IMR-90 (cell line): ENCODE results near the gene DGKD. TPM values are rescaled to one million over a fixed set of nuclear protein-coding genes. Genes with fewer than 3 reads are reported as not detected.

Experiments
- ATAC-seq: fragments of 200-7000 bp; cut with Tn5 transposase; 2 replicates; pipeline ENCODE4 v1.9.1; 2020; ENCODE audit warnings: low read depth, mild to moderate bottlenecking, moderate library complexity
- BruUV-seq: library from RNA; stranded (reverse); fragments of 400-500 nt; replicated peaks from 2 replicates; lab custom pipeline; 2021; lab: Mats Ljungman, UMichigan
- CTCF ChIA-PET: fragments of 300-600 bp; formaldehyde crosslinking; extraction: SDS; loops from one replicate; lab custom pipeline; 2021; ENCODE audit warnings: antibody characterized with exemption; lab: Yijun Ruan, JAX
- POLR2A ChIA-PET: fragments of 300-600 bp; sonication (Branson Sonifier 250); formaldehyde crosslinking; loops from one replicate; lab custom pipeline; 2022; ENCODE audit warnings: antibody characterized with exemption; ENCODE audit not compliant: unreplicated experiment; lab: Charles Lee
- DNase-seq: peaks from one replicate; pipeline ENCODE4 v3.0.0; 2013
- H2AFZ ChIP-seq: replicated peaks from 2 replicates; pipeline ENCODE3; 2013; ENCODE audit warnings: low read length, mild to moderate bottlenecking; ENCODE audit not compliant: poor library complexity
- H2AK5ac ChIP-seq: 2 replicates; pipeline ENCODE4 v1.6.1; 2013; ENCODE audit warnings: low read depth, low read length, inconsistent platforms
- H2AK9ac ChIP-seq: replicated peaks from 2 replicates; pipeline ENCODE3; 2013; ENCODE audit warnings: mild to moderate bottlenecking, low read depth, low read length, moderate library complexity; ENCODE audit not compliant: poor library complexity
- H2BK120ac ChIP-seq: 2 replicates; pipeline ENCODE4 v1.6.1; 2013; ENCODE audit warnings: low read depth, low read length, inconsistent platforms
- H2BK15ac ChIP-seq: 3 replicates; pipeline ENCODE4 v1.6.1; 2013; ENCODE audit warnings: low read depth, low read length, inconsistent platforms
- H2BK20ac ChIP-seq: 2 replicates; pipeline ENCODE4 v1.6.1; 2013; ENCODE audit warnings: low read depth, mild to moderate bottlenecking, inconsistent platforms, low read length, moderate library complexity
- H2BK5ac ChIP-seq: 2 replicates; pipeline ENCODE4 v1.6.1; 2013; ENCODE audit warnings: mild to moderate bottlenecking, low read depth, low read length, inconsistent platforms; ENCODE audit not compliant: poor library complexity, severe bottlenecking
- H3K14ac ChIP-seq: replicated peaks from 2 replicates; pipeline ENCODE4 v1.6.1; 2013; ENCODE audit warnings: low read depth, low read length, inconsistent platforms
- H3K18ac ChIP-seq: 2 replicates; pipeline ENCODE4 v1.6.1; 2013; ENCODE audit warnings: low read depth, low read length, control low read depth
- H3K23ac ChIP-seq: 2 replicates; pipeline ENCODE4 v1.6.1; 2013; ENCODE audit warnings: low read depth, low read length, inconsistent platforms
- H3K27ac ChIP-seq: 2 replicates; pipeline ENCODE4 v1.5.1; 2013; ENCODE audit warnings: mild to moderate bottlenecking, control low read depth, low read length; ENCODE audit not compliant: insufficient read depth
- H3K27me3 ChIP-seq: 2 replicates; pipeline ENCODE4 v1.6.1; 2013; ENCODE audit warnings: low read length; ENCODE audit not compliant: control insufficient read depth, insufficient read depth
- H3K36me3 ChIP-seq: 2 replicates; pipeline ENCODE4 v1.6.1; 2013; ENCODE audit warnings: low read length, mixed read lengths; ENCODE audit not compliant: control insufficient read depth, insufficient read depth
- H3K4ac ChIP-seq: 2 replicates; pipeline ENCODE4 v1.6.1; 2013; ENCODE audit warnings: low read depth, low read length, inconsistent platforms
- H3K4me1 ChIP-seq: 2 replicates; pipeline ENCODE4 v1.6.1; 2013; ENCODE audit warnings: low read length, mixed read lengths; ENCODE audit not compliant: control insufficient read depth, insufficient read depth
- H3K4me2 ChIP-seq: 2 replicates; pipeline ENCODE4 v1.6.1; 2013; ENCODE audit warnings: low read depth, mild to moderate bottlenecking, control low read depth, low read length, moderate library complexity
- H3K4me3 ChIP-seq: 2 replicates; pipeline ENCODE4 v1.5.1; 2013; ENCODE audit warnings: low read depth, mild to moderate bottlenecking, control low read depth, low read length, moderate library complexity; ENCODE audit not compliant: insufficient read depth
- H3K56ac ChIP-seq: 2 replicates; pipeline ENCODE4 v1.6.1; 2013; ENCODE audit warnings: low read length, inconsistent platforms; ENCODE audit not compliant: insufficient read depth; ENCODE audit errors: extremely low read depth
- H3K79me1 ChIP-seq, 2 experiments: 2 replicates each; pipeline ENCODE4 v1.6.1; 2013; ENCODE audit warnings: low read length in 2 of 2, inconsistent platforms in 1 of 2, low read depth in 1 of 2
- H3K9ac ChIP-seq: 2 replicates; pipeline ENCODE4 v1.6.1; 2013; ENCODE audit warnings: low read depth, low read length, control low read depth
- H3K9me1 ChIP-seq: 2 replicates; pipeline ENCODE4 v1.6.1; 2013; ENCODE audit warnings: low read length, inconsistent platforms; ENCODE audit not compliant: insufficient read depth
- H3K9me3 ChIP-seq: 2 replicates; pipeline ENCODE4 v1.6.1; 2013; ENCODE audit warnings: low read length; ENCODE audit not compliant: control insufficient read depth, insufficient read depth
- H4K20me1 ChIP-seq: 2 replicates; pipeline ENCODE4 v1.6.1; 2013; ENCODE audit warnings: low read length, inconsistent platforms; ENCODE audit not compliant: insufficient read depth
- H4K5ac ChIP-seq: 2 replicates; pipeline ENCODE4 v1.6.1; 2013; ENCODE audit warnings: mild to moderate bottlenecking, low read depth, low read length, control low read depth
- H4K8ac ChIP-seq, 2 experiments: 2 replicates each; pipeline ENCODE4 v1.6.1; 2013; ENCODE audit warnings: low read depth in 2 of 2, low read length in 2 of 2, control low read depth in 1 of 2, inconsistent platforms in 1 of 2
- H4K91ac ChIP-seq: 2 replicates; pipeline ENCODE4 v1.6.1; 2013; ENCODE audit warnings: low read depth, low read length, inconsistent platforms; ENCODE audit not compliant: insufficient read depth
- BHLHE40 ChIP-seq: fragments of 150-350 bp; IDR thresholded peaks from 2 replicates; pipeline ENCODE4 v1.6.1; 2016; ENCODE audit warnings: mild to moderate bottlenecking, low read depth, low read length
- CEBPB ChIP-seq: IDR thresholded peaks from 2 replicates; pipeline ENCODE4 v1.6.1; 2012; ENCODE audit warnings: low read depth, low read length, improper control_type of control experiment
- CHD1 ChIP-seq: IDR thresholded peaks from 2 replicates; pipeline ENCODE4 v1.6.1; 2012; ENCODE audit warnings: low read depth, low read length, improper control_type of control experiment
- FOS ChIP-seq: fragments of 150-350 bp; IDR thresholded peaks from 2 replicates; pipeline ENCODE4 v1.6.1; 2016; ENCODE audit warnings: low read depth, low read length
- MAFK ChIP-seq: IDR thresholded peaks from 2 replicates; pipeline ENCODE4 v1.6.1; 2012; ENCODE audit warnings: low read depth, low read length, improper control_type of control experiment
- MAZ ChIP-seq: IDR thresholded peaks from 2 replicates; pipeline ENCODE4 v1.6.1; 2012; ENCODE audit warnings: low read depth, mild to moderate bottlenecking, low read length, improper control_type of control experiment, moderate library complexity, borderline replicate concordance
- MXI1 ChIP-seq: IDR thresholded peaks from 2 replicates; pipeline ENCODE4 v1.6.1; 2012; ENCODE audit warnings: low read depth, mild to moderate bottlenecking, low read length, moderate library complexity, borderline replicate concordance
- NFE2L2 ChIP-seq: fragments of 150-350 bp; IDR thresholded peaks from 2 replicates; pipeline ENCODE4 v1.6.1; 2016; ENCODE audit warnings: low read depth, mild to moderate bottlenecking, low read length
- POLR2A ChIP-seq: IDR thresholded peaks from 2 replicates; pipeline ENCODE4 v1.6.1; 2012; ENCODE audit warnings: mild to moderate bottlenecking, low read depth, low read length
- RAD21 ChIP-seq: IDR thresholded peaks from 2 replicates; pipeline ENCODE4 v1.6.1; 2012; ENCODE audit warnings: low read length, improper control_type of control experiment
- RCOR1 ChIP-seq: IDR thresholded peaks from 2 replicates; pipeline ENCODE4 v1.6.1; 2012; ENCODE audit warnings: mild to moderate bottlenecking, low read length, improper control_type of control experiment; ENCODE audit not compliant: insufficient replicate concordance
- RFX5 ChIP-seq: IDR thresholded peaks from 2 replicates; pipeline ENCODE4 v1.8.0; 2012; ENCODE audit warnings: low read depth, mild to moderate bottlenecking, low read length, moderate library complexity
- SMC3 ChIP-seq: fragments of 150-350 bp; IDR thresholded peaks from 2 replicates; pipeline ENCODE4 v1.6.1; 2016; ENCODE audit warnings: low read depth, mild to moderate bottlenecking, antibody characterized with exemption, low read length, moderate library complexity
- WGBS, 2 experiments: methylation state at CpG; one replicate each; pipeline versions ENCODE4 v1.1.5 to v1.1.7; 2013; ENCODE audit warnings: missing lambda C conversion rate in 2 of 2; ENCODE audit not compliant: insufficient read length in 1 of 2; ENCODE audit errors: extremely low coverage in 2 of 2; 5-methylcytosine and 5-hydroxymethylcytosine counted together
- dilution Hi-C: fragments of 300-500 bp; cut with HindIII; formaldehyde crosslinking; loops from one replicate; pipeline ENCODE4 v1.14.3; 2018; ENCODE audit warnings: low sequenced_read_pairs; ENCODE audit not compliant: unreplicated experiment
- in situ Hi-C: fragments of 300-500 bp; cut with MboI; formaldehyde crosslinking; loops from 3 replicates; pipeline ENCODE4 v1.14.3; 2019; ENCODE audit warnings: low sequenced_read_pairs, inconsistent platforms, mixed read lengths
- intact Hi-C: fragments of 100-400 bp; cut with micrococcal nuclease; formaldehyde crosslinking; loops from 2 replicates; pipeline ENCODE4 v1.10.0; 2022
- polyA plus RNA-seq, 3 experiments: library from polyadenylated mRNA; depleted of rRNA; stranded (reverse); fragments of >200 nt; gene quantifications; 2 replicates each; pipeline ENCODE4 v1.2.3, GENCODE V29; 2012; ENCODE audit warnings: low replicate concordance in 1 of 3
- total RNA-seq: library from RNA; depleted of rRNA; stranded (reverse); fragments of >200 nt; gene quantifications from 2 replicates; pipeline ENCODE4 v1.2.3, GENCODE V29; 2012
- TF ChIP-seq, protein P1 (sequence below): fragments of 150-350 bp; IDR thresholded peaks from 2 replicates; pipeline ENCODE4 v1.6.1; 2016; ENCODE audit warnings: low read depth, mild to moderate bottlenecking, low read length, moderate library complexity, borderline replicate concordance
- TF ChIP-seq, protein P2 (sequence below): conservative IDR thresholded peaks from 2 replicates; pipeline ENCODE4 v1.5.1; 2012; ENCODE audit warnings: mild to moderate bottlenecking, low read depth, low read length, improper control_type of control experiment
- TF ChIP-seq, protein P3 (sequence below): fragments of 150-350 bp; IDR thresholded peaks from 2 replicates; pipeline ENCODE4 v1.6.1; 2017; ENCODE audit warnings: mild to moderate bottlenecking, antibody characterized with exemption, low read length, low read depth

DGKD gene
- total and polyA plus RNA-seq, 2 of the 4 experiments (the other 2 are of a cell fraction), result 6.5 to 10.1 TPM

DNA sequence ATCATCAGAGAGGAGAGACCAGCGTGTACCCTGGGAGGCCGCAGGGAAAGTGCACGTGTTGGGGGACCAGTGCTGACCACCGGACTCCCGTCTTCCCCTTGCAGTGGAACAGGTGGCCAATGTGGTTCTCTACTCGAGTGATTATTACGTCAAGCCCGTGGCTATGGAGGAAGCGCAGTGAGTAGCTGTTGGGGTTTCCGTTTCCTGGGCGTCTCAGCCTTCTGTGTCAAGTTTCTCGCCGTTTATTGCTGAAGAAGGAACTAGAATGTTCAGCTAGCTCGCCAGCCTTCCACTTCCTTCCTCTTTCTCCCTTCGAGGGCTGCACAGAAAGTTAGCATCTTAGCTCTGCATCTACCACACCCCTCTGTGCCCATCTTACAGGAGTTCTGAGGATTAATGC lies 22.8 kb upstream of the DGKD start:
- Histone ChIP-seq H3K23ac (no peak overlapping the region), H4K20me1 (no peaks in the 10 kb centered on the region), H3K4me2 (no peak overlapping the region), H3K18ac (no peak overlapping the region), H2BK15ac (no peak overlapping the region), H3K9ac (no peak overlapping the region), H3K27ac (no peak overlapping the region), H2BK120ac (no peak overlapping the region), H4K91ac (no peak overlapping the region), H3K56ac (no peak overlapping the region), H3K9me3 (no peaks in the 10 kb centered on the region), H2AFZ (no peak overlapping the region), H2BK5ac (no peak overlapping the region), H3K9me1 (no peaks in the 10 kb centered on the region), H3K36me3 (no peaks in the 10 kb centered on the region), H4K8ac (no peak overlapping the region), H3K14ac (no peak overlapping the region), H2AK9ac (no peak overlapping the region), H2BK20ac (no peak overlapping the region), H3K79me1 (no peaks in the 10 kb centered on the region), H2AK5ac (no peak overlapping the region), H3K4me1 (no peaks in the 10 kb centered on the region), H3K27me3 (peaks cover 31% of the 10 kb centered on the region), H3K4ac (no peak overlapping the region), H3K4me3 (no peak overlapping the region), H4K5ac (no peak overlapping the region)
- no peak for DNase-seq
- 97% methylated on average over 6 of the region's 15 CpGs; no CpG with 5 or more reads in 1 of the 2 experiments for WGBS, 2 experiments
- CTCF ChIA-PET, result interaction anchor here (0.5 kb wide), 1 partner anchor 28 kb away, joined by 4 read pairs; no protein-coding TSS in a partner anchor
- no TSS peak for BruUV-seq
- intact Hi-C loops (no loop called here), dilution Hi-C loops (no loop called here), in situ Hi-C loops (no loop called here)
- ATAC-seq, result no peak
- TF ChIP-seq CHD1 (no peak), MXI1 (no peak), POLR2A (no peak), CEBPB (no peak), BHLHE40 (no peak), MAZ (no peak), SMC3 (no peak), RFX5 (no peak), NFE2L2 (no peak), RCOR1 (no peak), RAD21 (no peak), FOS (no peak), MAFK (no peak)
- TF ChIP-seq, protein P1, sequence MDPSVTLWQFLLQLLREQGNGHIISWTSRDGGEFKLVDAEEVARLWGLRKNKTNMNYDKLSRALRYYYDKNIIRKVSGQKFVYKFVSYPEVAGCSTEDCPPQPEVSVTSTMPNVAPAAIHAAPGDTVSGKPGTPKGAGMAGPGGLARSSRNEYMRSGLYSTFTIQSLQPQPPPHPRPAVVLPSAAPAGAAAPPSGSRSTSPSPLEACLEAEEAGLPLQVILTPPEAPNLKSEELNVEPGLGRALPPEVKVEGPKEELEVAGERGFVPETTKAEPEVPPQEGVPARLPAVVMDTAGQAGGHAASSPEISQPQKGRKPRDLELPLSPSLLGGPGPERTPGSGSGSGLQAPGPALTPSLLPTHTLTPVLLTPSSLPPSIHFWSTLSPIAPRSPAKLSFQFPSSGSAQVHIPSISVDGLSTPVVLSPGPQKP, result no peak
- TF ChIP-seq, protein P2, sequence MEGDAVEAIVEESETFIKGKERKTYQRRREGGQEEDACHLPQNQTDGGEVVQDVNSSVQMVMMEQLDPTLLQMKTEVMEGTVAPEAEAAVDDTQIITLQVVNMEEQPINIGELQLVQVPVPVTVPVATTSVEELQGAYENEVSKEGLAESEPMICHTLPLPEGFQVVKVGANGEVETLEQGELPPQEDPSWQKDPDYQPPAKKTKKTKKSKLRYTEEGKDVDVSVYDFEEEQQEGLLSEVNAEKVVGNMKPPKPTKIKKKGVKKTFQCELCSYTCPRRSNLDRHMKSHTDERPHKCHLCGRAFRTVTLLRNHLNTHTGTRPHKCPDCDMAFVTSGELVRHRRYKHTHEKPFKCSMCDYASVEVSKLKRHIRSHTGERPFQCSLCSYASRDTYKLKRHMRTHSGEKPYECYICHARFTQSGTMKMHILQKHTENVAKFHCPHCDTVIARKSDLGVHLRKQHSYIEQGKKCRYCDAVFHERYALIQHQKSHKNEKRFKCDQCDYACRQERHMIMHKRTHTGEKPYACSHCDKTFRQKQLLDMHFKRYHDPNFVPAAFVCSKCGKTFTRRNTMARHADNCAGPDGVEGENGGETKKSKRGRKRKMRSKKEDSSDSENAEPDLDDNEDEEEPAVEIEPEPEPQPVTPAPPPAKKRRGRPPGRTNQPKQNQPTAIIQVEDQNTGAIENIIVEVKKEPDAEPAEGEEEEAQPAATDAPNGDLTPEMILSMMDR, result no peak
- TF ChIP-seq, protein P3, sequence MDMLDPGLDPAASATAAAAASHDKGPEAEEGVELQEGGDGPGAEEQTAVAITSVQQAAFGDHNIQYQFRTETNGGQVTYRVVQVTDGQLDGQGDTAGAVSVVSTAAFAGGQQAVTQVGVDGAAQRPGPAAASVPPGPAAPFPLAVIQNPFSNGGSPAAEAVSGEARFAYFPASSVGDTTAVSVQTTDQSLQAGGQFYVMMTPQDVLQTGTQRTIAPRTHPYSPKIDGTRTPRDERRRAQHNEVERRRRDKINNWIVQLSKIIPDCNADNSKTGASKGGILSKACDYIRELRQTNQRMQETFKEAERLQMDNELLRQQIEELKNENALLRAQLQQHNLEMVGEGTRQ, result no peak
- POLR2A ChIA-PET, result no interaction called here
